NK-92 treated with Interleukin-12 subunit alpha and Interleukin-12 subunit beta, amount 100 ng/mL, for 24 hours (cell line): Measurements from ENCODE around the gene NUP62.

Experiments
- DNase-seq: peaks from one replicate; lab custom pipeline; 2025; lab: John Stamatoyannopoulos, UW

Gene NUP62

DNA sequence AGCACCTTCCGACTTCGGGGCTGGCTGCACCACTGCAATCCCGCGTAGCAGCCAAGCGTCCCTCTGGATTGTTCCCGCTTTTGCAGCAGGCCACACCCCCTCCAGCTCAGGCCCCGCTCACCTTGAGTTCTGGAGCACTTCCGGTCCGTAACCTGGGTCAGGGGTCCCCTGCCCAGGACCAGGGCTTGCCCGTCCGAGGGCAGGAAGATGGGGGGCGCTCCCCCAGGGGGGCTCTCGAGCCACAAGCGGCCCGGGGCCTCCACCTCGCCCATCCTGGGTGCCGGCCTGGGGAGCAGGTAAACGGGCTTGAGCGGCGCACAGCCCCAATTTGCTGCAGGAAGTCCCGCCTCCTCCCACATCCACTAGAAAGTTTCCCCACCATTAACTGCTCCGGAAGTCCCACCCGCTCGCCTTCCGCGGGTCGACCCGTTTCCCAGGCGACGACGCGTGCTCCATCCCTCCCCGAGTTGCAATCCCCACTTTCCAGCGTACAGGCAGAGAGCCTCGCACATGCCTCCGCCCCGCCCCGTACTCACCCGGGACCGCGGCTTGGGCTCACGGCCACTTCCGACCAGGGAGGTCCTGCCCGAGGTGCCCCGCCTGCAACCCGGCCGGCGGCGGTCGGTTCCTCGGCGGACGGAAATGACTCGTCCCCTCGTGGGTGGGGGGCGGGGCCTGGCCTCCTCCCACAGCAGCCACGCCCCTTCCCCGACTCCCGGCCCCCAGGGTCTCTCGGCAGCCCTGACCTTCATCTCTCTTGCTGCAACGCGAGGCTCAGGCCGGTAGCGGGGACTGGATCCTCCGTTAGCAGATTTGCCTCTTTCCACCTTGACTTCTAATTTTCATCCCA, 62.1 kb downstream of the NUP62 start, which contains the start of gene PNKP:
Gene PNKP (minus strand): TSS at position 644 of the 850 bp plus-strand sequence. CDS start 372 bp downstream, at position 272.
- peak; percentile 97 for DNase-seq

DNA sequence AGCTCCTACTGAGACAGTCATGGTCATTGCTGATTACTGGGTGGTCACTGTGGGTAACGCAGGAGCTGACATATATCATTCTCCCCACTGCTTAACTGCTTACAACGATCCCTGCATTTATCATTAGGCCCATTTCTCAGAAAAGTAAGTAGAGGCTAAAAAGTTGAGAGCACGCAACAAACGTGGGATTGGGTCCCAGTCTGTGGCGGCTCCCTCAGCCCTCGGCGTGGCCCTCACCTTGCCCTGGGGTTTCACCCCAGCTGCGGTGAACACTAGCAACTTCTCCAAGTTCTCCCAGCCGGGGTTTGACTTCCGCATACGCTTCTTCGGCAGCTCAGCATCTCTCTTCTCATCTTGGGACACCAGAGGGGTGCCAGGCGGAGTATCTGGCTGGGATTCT, 64.4 kb downstream of the NUP62 start:
- no peak for DNase-seq

DNA sequence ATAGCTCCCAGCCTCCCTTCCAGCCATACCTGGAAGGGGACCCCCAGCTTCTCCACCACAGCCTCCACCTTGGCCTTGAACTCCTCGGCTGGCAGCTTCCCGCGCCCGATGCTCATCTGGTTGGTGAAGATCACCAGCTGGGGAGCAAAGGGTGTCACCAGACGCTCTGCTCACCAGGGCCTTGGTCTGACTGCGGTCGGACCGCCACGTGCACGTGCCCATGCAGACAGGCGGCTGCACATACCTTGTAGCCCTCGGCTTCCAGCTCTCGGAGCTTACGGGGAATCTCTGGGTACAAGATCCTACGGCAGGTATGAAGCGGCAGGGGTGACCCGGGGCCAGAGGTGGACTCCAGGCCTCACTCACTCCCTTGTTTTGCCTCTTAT, 65.4 kb downstream of the NUP62 start:
- DNase-seq: no peak

DNA sequence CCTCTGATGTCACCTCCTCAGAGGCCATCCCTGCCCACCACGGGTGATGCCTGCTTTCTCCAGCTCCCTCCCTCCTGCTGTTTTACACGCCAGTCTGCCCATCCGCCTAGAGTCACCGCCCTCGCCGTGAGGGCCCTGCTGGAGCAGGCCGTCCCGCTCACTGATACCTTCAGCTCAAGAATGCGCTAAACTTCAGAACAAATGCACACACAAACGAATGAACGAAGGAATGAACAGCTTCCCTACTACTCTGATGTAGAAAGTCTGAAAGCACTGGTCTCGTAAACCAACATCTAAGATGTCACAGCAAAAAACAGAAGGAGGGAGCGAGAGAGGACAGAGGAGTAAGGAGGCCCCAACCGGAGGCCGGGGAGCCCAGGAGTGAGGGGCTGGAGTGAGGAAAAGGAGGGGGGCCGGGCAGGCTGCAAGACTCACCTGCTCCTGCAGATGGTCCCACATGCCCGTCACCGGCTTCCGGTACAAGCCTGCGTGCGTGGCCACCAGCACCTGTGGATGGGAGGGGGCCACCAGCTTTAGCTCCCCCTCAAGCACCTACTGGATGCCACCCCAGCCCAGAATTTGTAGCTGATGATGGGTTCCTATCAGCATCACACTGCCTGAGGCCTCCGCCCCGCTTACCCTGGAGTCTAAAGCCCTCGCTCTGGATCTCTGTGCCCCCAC, 65.9 kb downstream of the NUP62 start:
- no peak for DNase-seq

DNA sequence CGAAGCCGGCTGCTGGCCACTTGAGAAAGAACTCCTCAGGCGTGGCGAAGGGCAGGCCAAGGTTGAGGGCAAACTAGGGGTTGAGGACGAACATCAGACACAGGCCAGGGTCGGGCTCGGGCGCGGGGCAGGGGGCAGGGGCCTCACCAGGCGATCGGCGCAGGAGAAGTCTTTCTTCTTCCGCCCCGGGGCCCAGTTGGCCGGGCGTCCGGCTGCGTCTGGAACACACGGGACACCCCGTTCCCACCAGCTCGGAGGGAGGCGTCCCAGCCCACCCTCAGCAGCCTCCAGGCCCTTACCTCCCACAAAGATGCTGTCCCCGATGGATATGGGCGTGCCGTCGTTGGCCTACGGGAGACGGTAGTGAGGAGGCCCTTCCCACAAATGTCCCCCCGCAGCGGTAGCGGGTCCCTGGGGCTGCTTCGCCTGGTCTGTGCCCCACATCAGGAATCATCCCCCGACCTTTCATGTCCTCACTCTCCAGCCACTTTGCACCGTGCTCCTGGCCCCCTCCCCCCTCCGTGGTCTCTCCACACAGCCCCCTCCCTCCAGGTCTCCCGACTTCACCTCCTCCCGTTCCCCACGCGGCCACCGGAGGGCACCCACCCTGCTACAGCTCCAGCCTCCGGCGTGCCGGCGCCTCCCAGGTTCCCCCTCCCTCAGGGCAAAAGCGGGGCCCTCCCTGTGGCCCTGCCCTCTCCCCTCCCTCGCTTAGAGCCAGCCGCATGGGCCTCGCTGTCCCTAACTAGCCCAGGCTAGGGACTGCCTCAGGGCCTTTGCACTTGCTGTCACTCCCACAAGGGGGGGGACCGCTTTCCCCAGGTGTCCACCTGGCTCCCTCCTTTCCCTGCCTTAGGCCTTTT, 66.7 kb downstream of the NUP62 start:
- DNase-seq: no peak

DNA sequence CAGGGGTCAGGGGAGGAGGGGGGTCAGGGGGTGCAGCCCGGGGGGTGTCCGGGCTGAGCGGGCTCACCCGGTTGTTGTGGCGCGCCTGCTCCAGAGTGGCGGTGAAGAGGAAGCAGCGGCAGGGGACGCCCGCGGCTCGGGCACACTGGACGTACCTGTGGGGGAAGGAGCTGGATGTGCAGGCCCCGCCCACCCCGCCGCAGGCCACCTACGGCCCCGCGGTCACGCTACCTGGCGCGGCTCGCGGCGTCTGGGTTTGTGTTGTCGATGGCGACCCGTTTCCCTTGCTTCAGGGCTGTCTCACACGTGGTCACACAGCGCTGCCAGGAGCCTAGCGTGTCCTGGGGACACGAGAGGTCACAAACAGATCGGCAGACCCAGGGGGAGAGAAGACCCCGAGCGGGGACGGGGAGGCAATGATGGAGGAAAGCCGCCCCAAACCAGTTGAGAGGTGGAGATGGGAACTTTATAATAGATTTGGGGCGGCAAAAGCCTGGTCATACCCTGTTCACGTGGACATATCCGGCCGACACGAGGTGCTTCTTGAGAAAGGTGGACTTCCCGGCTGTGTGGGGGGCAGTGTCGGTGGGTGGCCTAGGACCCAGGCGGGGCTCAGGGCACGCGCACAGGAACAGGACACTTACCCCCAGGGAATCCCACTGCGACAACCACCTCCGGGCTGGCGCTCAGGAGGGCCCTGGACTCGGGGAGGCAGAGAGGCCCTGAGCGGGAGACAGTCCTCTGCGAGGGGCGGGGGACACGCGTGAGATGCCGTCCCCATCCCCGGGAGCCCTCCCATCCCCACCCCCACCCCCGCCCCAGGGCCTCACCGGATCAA, 67.5 kb downstream of the NUP62 start:
- no peak for DNase-seq

DNA sequence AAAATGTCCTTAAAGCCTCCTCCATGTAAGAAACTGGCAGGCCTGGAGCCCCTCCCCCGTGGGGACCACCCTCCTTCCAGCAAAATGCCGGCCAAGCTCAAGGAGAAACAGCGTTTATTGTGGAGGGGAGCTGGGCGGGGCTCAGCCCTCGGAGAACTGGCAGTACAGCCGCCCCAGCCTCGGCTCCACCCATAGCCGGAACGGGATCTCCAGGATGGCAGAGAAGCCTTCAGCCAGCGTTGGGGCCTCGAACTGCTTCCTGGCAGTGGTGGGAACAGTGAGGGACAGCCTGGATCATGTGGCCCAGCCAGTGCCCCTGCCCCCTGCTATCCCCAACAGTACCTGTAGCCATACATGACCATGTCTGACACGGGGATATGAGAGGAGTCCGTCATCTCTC, 68.2 kb downstream of the NUP62 start:
- no peak for DNase-seq

DNA sequence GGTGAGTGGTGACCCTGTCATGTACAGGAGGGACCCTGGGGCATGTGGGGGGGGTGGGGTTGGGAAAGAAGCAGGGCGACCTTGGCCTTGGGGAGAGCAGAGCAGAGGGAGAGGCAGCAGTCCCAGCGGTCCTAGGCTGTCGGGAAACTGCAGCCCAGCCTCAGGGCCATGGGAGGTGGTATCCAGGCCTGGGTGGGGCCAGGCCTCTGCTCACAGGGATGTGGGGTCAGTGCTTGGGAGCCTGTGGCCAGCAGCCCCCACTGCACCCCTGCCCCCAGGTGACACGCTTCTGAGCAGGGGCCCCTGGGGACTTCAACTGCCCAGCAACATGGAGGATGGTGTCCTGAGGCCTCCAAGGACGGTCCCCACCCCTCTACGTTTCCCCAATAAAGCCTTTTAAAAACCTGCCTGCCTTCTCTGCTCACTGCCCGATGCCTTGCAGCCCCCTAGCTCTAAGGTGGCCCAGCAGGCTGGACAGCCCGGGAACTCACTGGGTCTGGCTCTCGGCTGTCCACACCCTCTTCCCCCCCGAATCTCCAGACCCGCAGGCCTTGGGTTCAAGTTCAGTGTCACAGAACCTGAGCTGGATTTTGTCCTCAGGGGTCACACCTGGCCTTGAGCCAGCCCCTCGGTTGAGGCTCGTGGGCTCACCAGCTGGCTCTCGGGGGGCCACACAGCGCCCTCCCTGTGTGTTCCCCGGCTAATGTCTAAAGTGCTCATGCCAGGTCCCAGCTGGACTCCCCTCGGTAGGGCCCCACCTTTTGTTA, 68.8 kb downstream of the NUP62 start:
- DNase-seq: no peak

DNA sequence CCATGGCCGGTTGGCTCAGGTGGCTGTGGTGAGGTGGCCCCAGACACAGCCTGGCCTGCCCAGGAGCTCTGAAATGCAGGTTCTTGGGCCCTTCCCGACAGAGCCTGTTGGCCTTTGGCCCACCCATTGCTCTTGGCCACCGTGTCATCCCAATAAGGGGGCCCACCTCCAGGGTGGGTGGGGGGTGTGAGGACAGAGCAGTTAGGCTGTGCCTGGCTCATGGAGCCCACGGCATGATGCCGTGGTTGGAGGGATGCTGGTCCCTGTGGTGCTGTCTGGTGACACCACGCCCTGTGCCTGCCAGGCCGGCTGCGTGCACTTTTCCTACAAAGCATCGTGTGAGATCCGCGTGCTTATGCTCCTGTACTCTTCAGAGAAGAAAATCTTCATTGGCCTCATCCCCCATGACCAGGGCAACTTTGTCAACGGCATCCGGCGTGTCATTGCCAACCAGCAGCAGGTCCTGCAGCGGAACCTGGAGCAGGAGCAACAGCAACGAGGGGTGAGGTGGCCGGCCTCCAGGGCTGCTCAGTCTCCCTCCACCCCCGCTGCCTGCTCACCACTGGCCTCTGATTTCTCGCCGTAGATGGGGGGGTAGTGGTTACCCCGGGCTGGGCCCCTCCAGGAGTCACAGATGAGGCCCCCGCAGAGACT, 69.5 kb downstream of the NUP62 start:
- no peak for DNase-seq

DNA sequence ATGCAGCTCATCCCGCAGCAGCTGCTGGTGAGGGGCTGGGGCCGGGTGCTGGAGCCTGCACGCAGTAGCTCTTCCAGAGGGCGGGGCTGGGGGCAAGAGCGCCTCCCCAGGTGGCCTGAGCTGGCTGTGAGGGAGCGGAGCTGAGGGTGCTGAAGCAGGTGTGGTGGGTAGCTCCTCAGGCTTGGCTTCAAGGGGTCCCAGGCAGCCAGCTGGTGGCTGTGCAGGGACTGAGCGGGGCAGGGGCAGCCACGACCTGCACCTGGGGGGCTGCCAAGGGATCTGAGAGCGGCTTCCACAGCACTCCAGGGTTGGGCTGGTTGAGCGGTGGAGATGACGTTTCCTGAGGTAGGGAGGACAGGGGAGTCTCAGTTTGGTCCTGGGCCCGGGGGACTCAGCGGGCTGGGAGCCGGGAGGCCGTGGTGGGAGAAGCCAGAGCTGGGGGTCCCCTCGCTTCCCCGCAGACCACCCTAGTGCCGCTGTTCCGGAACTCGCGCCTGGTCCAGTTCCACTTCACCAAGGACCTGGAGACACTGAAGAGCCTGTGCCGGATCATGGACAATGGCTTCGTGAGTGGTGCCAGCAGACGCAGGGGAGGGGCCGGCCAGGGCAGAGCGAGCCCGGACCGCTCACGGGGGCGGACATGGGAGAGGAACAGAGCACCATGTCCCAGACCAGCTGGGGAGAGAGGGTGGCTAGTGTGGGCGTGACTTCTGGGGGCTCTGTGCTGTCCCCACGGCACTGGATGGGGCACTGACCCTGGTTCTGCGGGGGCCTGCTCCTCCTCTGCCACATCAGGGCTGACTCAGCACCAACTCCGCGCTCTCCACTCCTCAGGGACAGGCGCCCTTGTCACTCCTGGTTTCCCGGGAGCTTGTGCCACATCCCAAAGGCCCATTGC, 71.0 kb downstream of the NUP62 start:
- DNase-seq: no peak

DNA sequence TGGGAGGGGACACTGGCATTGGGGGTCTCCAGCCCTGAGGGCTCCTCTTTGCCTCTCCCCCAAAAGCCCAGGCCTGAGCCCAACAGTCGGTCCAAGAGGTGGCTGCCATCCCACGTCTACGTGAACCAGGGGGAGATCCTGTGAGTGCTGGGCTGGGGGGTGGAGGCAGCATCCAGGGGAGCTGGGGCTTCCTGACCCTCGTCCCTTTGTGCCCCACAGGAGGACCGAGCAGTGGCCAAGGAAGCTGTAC, 71.5 kb downstream of the NUP62 start:
- no peak for DNase-seq

DNA sequence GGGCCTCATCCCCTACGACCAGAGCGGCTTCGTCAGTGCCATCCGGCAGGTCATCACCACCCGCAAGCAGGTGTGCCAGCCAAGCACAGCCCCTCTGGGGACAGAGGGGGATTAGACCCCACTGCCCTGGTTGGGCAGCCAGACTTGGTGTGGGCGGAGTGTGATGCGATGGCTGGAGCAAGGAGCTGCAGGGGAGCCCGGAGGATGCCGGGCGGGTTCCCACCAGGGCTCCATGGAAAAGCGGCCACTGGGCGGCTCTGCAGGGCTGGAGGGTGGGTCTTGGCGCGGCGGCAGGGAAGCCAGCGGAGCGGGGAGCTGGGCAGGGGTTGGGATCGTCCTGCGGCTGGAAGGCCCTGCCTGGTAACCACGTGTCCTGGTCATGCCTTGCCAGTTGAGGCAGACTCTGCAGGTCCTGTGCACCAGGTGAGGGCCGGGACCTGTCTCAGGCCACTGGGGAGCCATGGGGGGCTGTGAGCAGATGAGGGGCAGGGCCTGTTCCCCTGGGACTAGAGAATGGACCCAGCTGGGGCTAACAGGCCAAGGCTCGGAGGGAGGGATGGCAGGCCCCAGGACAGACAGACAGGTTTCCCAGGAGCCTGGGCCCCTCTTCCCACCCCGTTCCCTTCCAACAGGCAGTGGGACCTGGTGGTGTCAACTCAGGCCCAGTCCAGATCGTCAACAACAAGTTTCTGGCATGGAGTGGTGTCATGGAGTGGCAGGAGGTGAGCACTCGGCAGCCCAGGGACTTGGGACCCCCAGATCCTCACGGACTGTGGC, 72.1 kb downstream of the NUP62 start:
- no peak for DNase-seq
